ENCODE results near the gene NECTIN2.

Gene NECTIN2

DNA sequence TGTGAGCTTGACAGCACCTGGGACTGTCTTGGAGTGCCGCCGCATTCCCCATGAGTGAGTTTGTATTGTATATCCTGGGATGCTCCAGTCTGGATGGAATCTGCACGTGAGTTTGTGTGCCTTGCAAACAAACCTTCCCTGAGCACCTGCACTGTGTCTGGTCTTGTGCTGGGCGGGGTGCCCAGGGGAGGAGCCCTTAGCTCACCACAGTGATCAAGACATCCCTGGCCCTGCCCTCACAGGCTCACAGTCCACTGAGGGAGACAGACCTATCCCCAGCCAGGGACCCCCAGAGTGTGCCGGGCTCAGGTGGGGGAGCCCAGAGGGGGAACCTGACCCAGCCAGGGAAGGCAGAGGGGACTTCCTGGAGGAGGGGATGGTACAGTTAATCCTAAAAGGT is 38.9 kb upstream of the NECTIN2 start:
- peak; percentile 14 for DNase-seq (ENCODE audit: low spot score)

DNA sequence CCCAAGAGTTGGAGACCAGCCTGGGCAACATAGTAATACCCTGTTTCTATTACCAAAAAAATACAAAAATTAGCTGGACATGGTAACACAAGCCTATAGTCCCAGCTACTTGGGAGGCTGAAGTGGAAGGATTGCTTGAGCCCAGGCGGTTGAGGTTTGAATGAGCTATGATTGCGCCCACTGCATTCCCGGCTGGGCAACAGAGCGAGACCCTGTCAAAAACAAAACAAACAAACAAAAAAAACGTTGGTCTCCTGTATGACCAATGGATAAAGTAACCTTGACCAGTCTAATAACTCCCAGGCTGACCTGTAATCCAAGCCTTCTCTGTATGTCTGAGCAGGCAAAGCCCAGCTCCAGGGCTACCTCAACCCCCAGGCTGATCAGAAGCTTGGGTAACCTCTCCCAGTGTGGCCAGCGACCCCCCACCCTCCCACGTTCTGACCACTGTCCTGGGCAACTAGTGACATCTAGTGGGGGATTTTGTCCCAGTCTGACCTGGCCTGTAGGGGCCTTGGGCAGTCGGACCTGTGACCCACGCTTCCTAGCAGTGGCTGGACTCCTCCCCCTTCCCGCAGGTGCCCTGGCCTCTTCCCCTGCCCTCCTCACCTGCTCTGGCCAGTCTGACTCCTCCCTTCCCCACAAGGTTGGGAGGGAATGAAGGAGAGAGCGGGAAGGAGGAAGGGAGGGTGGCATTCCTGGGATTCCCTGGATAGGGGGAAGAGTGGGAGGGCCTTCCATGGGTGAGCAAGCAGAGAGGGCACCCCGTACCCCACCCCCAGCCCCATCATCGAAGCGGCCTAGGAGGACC is 38.2 kb upstream of the NECTIN2 start:
- TF ChIP-seq, protein P1, sequence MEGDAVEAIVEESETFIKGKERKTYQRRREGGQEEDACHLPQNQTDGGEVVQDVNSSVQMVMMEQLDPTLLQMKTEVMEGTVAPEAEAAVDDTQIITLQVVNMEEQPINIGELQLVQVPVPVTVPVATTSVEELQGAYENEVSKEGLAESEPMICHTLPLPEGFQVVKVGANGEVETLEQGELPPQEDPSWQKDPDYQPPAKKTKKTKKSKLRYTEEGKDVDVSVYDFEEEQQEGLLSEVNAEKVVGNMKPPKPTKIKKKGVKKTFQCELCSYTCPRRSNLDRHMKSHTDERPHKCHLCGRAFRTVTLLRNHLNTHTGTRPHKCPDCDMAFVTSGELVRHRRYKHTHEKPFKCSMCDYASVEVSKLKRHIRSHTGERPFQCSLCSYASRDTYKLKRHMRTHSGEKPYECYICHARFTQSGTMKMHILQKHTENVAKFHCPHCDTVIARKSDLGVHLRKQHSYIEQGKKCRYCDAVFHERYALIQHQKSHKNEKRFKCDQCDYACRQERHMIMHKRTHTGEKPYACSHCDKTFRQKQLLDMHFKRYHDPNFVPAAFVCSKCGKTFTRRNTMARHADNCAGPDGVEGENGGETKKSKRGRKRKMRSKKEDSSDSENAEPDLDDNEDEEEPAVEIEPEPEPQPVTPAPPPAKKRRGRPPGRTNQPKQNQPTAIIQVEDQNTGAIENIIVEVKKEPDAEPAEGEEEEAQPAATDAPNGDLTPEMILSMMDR (IDR thresholded peaks at IDR 0.05; ENCODE audit: extremely low read depth, missing control alignments): no peak
- peak; percentile 71 for DNase-seq (ENCODE audit: low spot score)

More for the DNA sequence above, 38.9 kb upstream of the NECTIN2 start:
- TF ChIP-seq, protein P1 (IDR thresholded peaks at IDR 0.05; ENCODE audit: extremely low read depth, missing control alignments): no peak

- TF ChIP-seq, protein P1 (IDR thresholded peaks at IDR 0.05; ENCODE audit: extremely low read depth, missing control alignments): no peak
- peak; percentile 58 for DNase-seq (ENCODE audit: low spot score)
Measured at GRCh38 chr19:44808463-44809371, 37.4 kb upstream of the NECTIN2 start, which contains the start of gene BCAM. BCAM (plus strand) TSS chr19:44809103; CDS start chr19:44809125, 22 bp downstream.

- DNase-seq (ENCODE audit: low spot score): no peak
- TF ChIP-seq, protein P1 (IDR thresholded peaks at IDR 0.05; ENCODE audit: extremely low read depth, missing control alignments): no peak
Measured at GRCh38 chr19:44809577-44810233, 36.4 kb upstream of the NECTIN2 start.

- TF ChIP-seq, protein P1 (IDR thresholded peaks at IDR 0.05; ENCODE audit: extremely low read depth, missing control alignments): no peak
- no peak for DNase-seq (ENCODE audit: low spot score)
Measured at GRCh38 chr19:44810234-44811121, 35.6 kb upstream of the NECTIN2 start.

GRCh38 chr19:44811122-44811419 is 35.0 kb upstream of the NECTIN2 start:
- no peak for DNase-seq (ENCODE audit: low spot score)
- TF ChIP-seq, protein P1 (IDR thresholded peaks at IDR 0.05; ENCODE audit: extremely low read depth, missing control alignments): no peak
